Measurements from ENCODE around the gene WWC2.
"Not testable (repeated sequence)": the region's sequence is repeated elsewhere in the genome, so short reads cannot be mapped to it uniquely, and the experiment has no call there.

Gene WWC2

DNA sequence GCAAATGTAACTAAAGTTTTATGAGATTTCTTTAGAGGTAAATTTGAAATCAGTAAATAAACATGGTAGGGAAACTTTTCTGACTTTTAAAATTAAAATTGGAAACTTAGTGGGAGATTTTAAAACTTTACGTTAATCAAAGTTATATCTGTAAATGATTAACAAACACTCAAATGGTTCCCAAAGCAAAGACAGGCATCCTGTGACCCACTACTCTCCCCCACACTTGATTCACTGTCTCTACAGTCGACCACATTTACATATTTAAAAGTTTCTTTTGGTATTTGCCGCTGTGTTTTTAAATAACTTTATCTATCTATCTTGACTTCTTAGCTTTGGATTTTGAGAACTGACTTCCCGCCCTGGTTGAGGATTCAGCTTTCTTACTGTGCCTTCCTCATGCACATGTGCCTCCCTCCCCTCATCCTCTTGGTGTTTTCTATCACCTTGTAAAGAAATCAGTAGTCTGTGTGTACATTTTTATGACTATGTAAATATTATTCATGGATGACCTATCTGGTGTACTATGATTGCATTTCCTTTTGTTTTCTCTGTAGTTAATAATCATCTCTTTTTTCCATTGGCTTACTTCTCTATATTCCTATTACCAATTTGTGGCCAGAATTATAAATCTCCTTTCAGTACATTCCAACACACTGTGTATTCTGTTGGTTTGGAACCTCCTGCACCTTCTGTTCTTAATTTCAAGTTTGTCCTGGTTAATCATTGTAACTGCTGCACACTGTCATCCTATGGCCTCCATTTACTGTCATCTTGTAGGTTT lies 72.6 kb downstream of the WWC2 start:
- DNase-seq (ENCODE audit: low read depth in 1 of 2, low spot score in 1 of 2): no peak

GRCh38 chr4:183172881-183173280 lies 73.8 kb downstream of the WWC2 start:
- no peak for DNase-seq (ENCODE audit: low read depth in 1 of 2, low spot score in 1 of 2)

DNA sequence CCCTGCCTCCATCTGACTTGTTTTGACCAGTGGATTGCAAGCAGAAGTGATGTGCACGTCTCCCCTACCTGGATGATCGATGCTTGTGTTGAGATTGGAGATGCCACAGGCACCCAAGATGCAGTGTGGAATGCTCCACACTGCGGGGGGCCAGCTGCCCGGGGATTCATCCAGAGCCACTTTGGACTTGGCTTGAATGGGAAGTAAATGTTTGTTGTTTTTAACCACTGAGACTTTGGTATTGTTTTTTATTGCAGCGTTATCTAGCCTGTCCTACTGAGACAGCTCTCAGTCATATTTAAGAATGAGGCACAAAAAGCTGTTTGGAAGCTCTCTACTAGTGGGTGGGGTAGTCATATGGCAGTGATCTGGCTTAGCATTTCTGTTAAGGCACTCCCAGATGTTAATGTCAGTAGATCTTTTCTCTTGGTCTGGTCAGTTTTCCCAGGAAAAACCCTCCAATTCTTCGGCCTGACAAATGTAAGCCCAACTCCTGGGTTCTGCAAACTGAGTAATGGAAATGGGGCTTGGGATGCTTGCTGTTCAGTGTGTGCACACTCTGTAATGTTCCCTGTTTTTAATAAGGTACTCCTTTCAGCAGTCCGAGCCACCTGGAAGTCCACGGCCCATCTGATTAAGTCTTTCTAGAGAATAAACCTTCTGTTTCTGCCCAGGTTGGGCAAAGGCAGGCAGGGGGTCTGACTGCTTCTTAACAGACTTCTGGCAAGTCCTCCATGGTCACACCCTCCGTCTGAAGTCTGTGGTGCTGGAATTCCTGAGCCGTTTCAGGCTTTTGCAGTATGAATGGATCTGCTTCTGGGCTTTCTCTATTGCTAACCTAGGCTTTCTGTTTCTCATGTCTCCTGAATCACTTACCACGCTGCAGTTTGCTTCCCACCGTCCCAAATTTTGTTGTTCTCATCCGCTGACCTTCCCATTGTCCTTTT lies 74.8 kb downstream of the WWC2 start:
- no peak for DNase-seq (ENCODE audit: low read depth in 1 of 2, low spot score in 1 of 2)

DNA sequence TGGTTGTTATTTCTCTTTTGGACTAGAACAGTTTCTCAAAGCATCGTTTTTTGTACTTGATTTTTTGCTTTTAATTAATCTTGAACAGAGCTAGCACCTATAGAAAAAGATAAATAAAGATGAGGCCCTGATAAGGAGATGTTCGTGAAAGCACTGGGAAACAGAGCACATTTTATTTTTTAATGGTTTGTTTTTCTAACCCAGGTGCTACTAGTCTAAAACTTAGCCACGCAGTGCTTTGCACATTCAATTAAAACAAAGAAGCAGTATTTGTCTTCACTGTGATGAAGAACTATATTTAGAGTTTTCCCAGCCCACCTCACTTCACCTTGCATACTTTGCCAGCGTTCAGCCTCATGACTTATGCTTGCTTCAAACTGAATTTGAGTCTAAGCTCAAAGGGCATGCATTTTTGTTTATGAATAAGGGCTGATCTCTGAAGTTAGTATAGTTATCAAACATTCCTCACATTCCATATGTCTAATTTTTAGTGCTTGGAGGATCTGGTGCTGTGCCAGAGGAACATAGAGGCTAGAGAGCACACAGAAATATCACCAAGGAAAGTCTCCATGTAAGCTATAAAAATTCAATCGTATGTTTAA lies 76.7 kb downstream of the WWC2 start:
- no peak for DNase-seq (ENCODE audit: low read depth in 1 of 2, low spot score in 1 of 2)

- no peak for DNase-seq (ENCODE audit: low read depth in 1 of 2, low spot score in 1 of 2)
Measured at GRCh38 chr4:183177001-183177400, 77.9 kb downstream of the WWC2 start.

DNA sequence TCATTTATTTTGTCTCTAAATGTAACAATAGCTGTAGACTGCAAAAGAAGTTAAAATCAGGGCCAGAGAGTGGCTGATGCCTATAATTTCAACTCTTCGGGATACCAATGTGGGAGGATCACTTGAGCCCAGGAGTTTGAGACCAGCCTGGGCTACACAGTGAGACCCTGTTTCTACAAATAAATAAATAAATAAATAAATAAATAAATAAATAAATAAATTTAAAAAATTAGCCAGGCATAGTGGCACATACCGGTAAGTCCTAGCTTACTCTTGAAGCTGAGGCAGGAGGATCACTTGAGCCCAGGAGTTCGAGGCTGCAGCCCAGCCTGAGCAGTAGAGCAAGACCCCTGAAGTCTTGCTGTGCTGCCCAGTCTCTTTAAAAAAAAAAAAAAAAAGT lies 79.1 kb downstream of the WWC2 start:
- DNase-seq (ENCODE audit: low read depth in 1 of 2, low spot score in 1 of 2): no peak

- no peak for DNase-seq (ENCODE audit: low read depth in 1 of 2, low spot score in 1 of 2)
Measured at GRCh38 chr4:183180096-183180495, 81.0 kb downstream of the WWC2 start.

DNA sequence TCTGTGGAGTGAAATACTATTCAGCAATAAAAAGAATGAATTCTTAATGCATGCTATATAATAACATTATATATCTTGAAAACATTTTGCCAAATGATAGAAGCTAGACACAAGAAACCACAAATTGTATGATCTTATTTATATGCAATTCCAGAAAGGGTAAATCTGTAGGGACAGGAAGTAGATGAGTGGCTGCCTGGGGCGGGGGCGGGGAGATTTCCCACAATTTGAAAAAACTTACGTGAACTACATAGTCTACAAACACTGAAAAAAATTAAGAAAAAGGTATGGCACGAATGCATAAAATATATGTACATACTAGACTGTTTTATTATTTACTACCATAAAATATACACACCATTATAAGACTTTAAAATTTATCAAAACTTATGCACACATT lies 81.6 kb downstream of the WWC2 start:
- no peak for DNase-seq (ENCODE audit: low read depth in 1 of 2, low spot score in 1 of 2)

DNA sequence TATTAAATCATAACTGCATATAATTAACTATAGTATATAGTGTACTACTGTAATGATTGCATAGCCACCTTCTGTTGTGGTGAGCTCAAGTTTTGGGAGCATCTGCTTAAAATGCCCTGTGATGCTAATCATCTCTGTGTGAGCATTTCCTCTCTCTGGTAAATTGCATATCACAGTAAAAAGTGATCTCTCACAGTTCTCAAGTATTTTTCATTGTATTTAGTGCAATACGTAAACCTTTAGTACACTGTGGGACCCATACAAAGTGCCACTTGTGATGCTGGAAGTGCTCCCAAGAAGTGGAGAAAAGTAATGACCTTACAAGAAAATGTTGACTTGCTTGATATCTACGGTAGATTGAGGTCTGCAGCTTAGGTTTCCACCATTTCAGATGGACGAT lies 82.0 kb downstream of the WWC2 start:
- DNase-seq (ENCODE audit: low read depth in 1 of 2, low spot score in 1 of 2): no peak

- DNase-seq (ENCODE audit: low read depth in 1 of 2, low spot score in 1 of 2): no peak
Measured at GRCh38 chr4:183182873-183183725, 84.0 kb downstream of the WWC2 start.

GRCh38 chr4:183183906-183184535 lies 85.0 kb downstream of the WWC2 start:
- no peak for DNase-seq (ENCODE audit: low read depth in 1 of 2, low spot score in 1 of 2)

DNA sequence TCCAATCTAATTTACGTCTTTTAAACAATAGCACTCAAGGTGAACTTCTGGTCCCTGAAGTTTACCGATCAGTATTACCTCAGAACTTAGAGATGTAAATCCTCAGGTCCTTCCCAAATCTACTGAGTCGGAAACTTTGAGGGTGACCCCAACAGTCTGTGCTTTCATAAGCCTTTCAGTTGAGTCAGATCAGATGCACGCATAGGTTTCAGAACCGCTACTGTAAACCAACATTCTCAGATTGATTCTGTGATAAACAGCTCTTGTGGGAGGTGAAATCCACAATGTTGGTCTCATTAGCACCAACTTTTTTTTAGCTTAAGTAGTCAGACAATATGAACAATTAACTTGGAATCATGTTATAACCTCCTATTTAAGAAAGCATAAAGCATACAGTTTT lies 86.0 kb downstream of the WWC2 start:
- no peak for DNase-seq (ENCODE audit: low read depth in 1 of 2, low spot score in 1 of 2)

- no peak for DNase-seq (ENCODE audit: low read depth in 1 of 2, low spot score in 1 of 2)
Measured at GRCh38 chr4:183185559-183185958, 86.5 kb downstream of the WWC2 start.

DNA sequence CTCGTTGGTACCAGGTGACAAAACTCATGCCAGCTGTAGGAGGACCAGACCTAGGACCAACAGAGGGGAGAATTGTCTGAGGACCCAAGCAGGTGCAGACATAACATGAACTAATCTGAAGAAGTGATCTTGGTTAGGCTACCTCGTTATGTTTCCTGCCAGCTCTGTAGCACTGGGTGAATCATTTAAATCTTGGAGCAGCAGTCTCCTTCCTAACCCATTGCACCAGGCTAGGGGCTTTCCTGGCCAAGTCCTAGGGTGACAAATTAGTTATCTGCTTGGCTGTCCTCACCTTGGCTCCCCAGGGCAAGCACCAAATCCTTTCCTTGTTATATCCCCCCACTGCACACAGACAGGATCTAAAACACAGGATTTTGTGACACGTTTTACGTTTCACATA lies 87.8 kb downstream of the WWC2 start:
- no peak for DNase-seq (ENCODE audit: low read depth in 1 of 2, low spot score in 1 of 2)

DNA sequence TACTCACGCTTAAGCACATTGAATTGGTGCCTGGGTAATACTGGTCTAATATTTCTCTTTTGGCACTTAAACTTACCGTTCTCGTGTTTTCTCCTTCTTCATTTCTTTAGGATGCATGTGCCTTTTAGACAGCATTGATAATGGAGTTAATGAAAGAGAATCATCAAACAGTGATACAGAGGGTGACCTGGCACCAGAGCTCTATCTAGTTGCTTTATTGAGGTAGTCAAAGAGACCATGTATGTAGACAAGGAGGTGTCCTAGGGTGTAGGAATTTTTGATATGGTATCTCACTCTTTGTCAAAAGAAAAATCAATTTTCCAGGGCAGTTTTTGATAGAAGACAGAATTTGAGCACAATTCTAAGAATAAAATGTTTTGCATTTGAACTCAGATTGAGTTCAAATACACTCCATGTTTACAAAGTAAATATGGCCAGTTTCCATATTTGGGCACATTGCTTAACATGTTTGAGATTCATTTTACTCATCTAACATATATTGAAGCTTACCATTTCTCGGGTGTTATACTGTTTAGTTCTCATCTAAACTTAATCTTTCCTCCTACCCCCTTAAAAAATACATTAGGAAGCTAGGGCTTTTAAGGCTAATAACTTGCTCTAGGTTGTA lies 92.0 kb downstream of the WWC2 start:
- DNase-seq (ENCODE audit: low read depth in 1 of 2, low spot score in 1 of 2): no peak

DNA sequence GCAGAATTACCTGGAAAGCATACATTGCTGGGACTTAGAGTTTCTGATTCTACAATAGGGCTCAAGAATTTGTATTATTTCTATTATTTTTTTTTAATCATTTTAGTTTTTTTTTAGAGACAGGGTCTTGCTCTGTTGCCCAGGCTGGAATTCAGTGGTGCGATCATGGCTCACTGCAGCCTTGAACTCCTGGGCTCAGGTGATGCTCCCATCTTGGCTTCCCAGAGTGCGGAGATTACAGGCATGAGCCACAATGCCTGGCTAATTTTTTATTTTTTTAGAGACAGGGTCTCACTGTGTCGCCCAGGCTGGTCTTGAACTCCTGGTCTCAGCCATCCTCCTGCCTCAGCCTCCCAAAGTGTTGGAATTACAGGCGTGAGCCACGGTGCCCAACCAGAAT lies 92.6 kb downstream of the WWC2 start:
- DNase-seq (ENCODE audit: low read depth in 1 of 2, low spot score in 1 of 2): no peak

GRCh38 chr4:183192571-183192970 lies 93.5 kb downstream of the WWC2 start:
- DNase-seq (ENCODE audit: low read depth in 1 of 2, low spot score in 1 of 2): no peak

DNA sequence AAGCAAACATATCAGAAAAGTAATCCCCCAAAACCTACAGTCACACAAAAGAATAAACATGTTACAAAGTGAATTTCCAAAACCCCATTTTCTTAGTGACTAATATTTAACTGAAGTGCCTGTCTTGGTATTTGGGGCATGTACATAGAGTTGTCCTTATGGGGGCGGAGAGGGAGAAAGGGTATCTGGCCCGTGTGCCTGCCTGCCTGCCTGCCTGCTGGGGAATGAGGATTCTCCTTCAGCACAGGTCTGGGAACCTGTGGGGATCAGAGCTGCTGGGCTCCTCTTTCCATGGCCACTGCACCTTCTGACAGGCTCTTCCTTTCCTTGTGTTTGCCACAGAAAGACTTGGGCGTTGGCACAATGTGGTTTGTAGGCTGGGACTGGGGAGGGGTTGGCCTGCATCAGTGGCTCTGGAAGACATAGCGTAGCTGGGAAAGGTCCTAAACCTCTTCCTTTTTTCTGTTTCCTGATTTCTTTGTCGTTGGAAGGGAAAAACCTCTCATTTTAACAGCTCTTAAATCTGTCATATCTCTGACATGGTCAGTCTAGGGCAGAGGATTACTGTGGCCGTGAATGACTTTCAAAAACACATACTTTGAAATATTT lies 94.8 kb downstream of the WWC2 start:
- not testable (repeated sequence) for DNase-seq (ENCODE audit: low read depth in 1 of 2, low spot score in 1 of 2)

DNA sequence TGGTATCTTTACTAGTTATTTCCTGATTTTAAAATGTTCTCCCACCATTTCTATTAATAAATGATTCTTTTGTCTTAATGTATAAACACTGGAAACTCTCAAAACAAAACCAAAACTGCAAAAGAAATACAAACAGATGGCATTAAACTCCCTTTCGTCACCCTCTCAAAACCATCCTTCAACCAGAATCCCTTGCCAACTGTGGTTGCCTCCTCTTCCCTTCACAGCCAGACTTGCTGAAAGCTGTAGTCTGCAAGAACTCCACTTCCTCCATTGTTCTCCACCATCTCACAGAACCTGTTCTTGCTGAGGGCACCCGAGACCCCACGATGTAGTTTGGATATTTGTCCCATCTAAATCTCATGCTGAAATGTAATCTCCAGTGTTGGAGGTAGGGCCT lies 96.5 kb downstream of the WWC2 start:
- DNase-seq (ENCODE audit: low read depth in 1 of 2, low spot score in 1 of 2): no peak

- DNase-seq (ENCODE audit: low read depth in 1 of 2, low spot score in 1 of 2): no peak
Measured at GRCh38 chr4:183197140-183197539, 98.1 kb downstream of the WWC2 start.

Data from stimulated activated CD4-positive, alpha-beta T cell treated with anti-CD3 and anti-CD28 coated beads, Interleukin-15, amount 100 ng/mL, for 1 hour (primary cell).